K562 (cell line): ENCODE measurements around the gene VRK3. TPM values are rescaled to one million over a fixed set of nuclear protein-coding genes. Genes with fewer than 3 reads are reported as not detected.

Experiments
- BMI1 ChIP-seq: fragments of 150-350 bp; IDR thresholded peaks from 2 replicates; pipeline ENCODE4 v1.6.1; 2014; ENCODE audit warnings: low read length
- E4F1 ChIP-seq: fragments of 250-450 bp; sonication (Bioruptor Pico); IDR thresholded peaks from 2 replicates; pipeline ENCODE4 v1.5.0; 2021; ENCODE audit warnings: mild to moderate bottlenecking, borderline replicate concordance
- GMEB1 ChIP-seq: fragments of 250-450 bp; sonication (Bioruptor Pico); IDR thresholded peaks from 2 replicates; pipeline ENCODE4 v1.4.0; 2020; ENCODE audit warnings: mild to moderate bottlenecking
- HDAC3 ChIP-seq: fragments of 450-650 bp; IDR thresholded peaks from 2 replicates; pipeline ENCODE4 v1.6.1; 2018; ENCODE audit warnings: borderline replicate concordance, mild to moderate bottlenecking, moderate library complexity; ENCODE audit not compliant: partially characterized antibody
- HLTF ChIP-seq: fragments of 450-650 bp; IDR thresholded peaks from 2 replicates; pipeline ENCODE4 v1.6.1; 2016
- HOXB6 ChIP-seq: fragments of 250-450 bp; sonication (Bioruptor Pico); IDR thresholded peaks from 2 replicates; pipeline ENCODE4 v1.5.1; 2022; ENCODE audit warnings: mild to moderate bottlenecking, borderline replicate concordance
- MXD1 ChIP-seq: fragments of 250-450 bp; sonication (Bioruptor Pico); IDR thresholded peaks from 2 replicates; pipeline ENCODE4 v1.8.0; 2021; ENCODE audit warnings: borderline replicate concordance, mild to moderate bottlenecking, moderate library complexity; ENCODE audit not compliant: poor library complexity, severe bottlenecking
- NBN ChIP-seq: fragments of 450-650 bp; IDR thresholded peaks from 2 replicates; pipeline ENCODE4 v1.6.1; 2016; ENCODE audit warnings: low read depth, mild to moderate bottlenecking
- NRF1 ChIP-seq, 2 experiments: fragments of 450-650 bp; IDR thresholded peaks in 1 of 2; conservative IDR thresholded peaks in 1 of 2; 2 replicates each; pipeline ENCODE4 v1.6.1; 2014; ENCODE audit warnings: mild to moderate bottlenecking in 2 of 2
- PREB ChIP-seq: sonication (generic); formaldehyde crosslinking; IDR thresholded peaks from 2 replicates; pipeline ENCODE4 v1.8.1; 2023; ENCODE audit warnings: mild to moderate bottlenecking, missing genetic modification reagents
- SP1 ChIP-seq: sonication (generic); formaldehyde crosslinking; IDR thresholded peaks from 2 replicates; pipeline ENCODE4 v1.8.1; 2022; ENCODE audit warnings: mild to moderate bottlenecking, missing genetic modification reagents
- TOE1 ChIP-seq, 2 experiments: fragments of 450-650 bp in 1 of 2; sonication (generic) in 1 of 2; formaldehyde crosslinking in 1 of 2; IDR thresholded peaks; 2 replicates each; pipeline versions ENCODE4 v1.7.1 to v1.8.0; 2016 to 2022; ENCODE audit warnings: borderline replicate concordance in 2 of 2, mild to moderate bottlenecking in 2 of 2, antibody characterized with exemption in 1 of 2, inconsistent platforms in 1 of 2, low read depth in 1 of 2, missing genetic modification reagents in 1 of 2, moderate library complexity in 1 of 2
- ZBTB26 ChIP-seq: fragments of 450-650 bp; formaldehyde crosslinking; IDR thresholded peaks from 2 replicates; pipeline ENCODE4 v1.4.0; 2022; ENCODE audit warnings: missing genetic modification characterization
- ZC3H8 ChIP-seq: fragments of 450-650 bp; IDR thresholded peaks from 2 replicates; pipeline ENCODE4 v1.6.1; 2017
- ZFP91 ChIP-seq: sonication (generic); formaldehyde crosslinking; IDR thresholded peaks from 2 replicates; pipeline ENCODE4 v1.8.0; 2022; ENCODE audit warnings: mild to moderate bottlenecking, missing genetic modification reagents
- ZKSCAN8 ChIP-seq: fragments of 200-800 bp; sonication (Bioruptor generic); IDR thresholded peaks from 2 replicates; pipeline ENCODE4 v1.6.1; 2016; ENCODE audit warnings: missing genetic modification characterization, missing compliant biosample characterization
- ZNF239 ChIP-seq: fragments of 250-450 bp; sonication (Bioruptor Pico); IDR thresholded peaks from 2 replicates; pipeline ENCODE4 v1.4.0; 2020; ENCODE audit warnings: mild to moderate bottlenecking
- polyA plus RNA-seq, 8 experiments: library from polyadenylated mRNA; depleted of rRNA in 4 of 8; stranded (reverse) in 5 of 8; unstranded in 3 of 8; fragments of >200 nt; fragmentation: Nextera tagmentation in 2 of 8; fragmentation: Illumina TruSeq in 1 of 8; extraction: Ambion mirVana in 2 of 8; extraction: Trizol in 1 of 8; gene quantifications; 2 replicates each; pipeline versions ENCODE4 v1.2.1 to v1.2.3, GENCODE V29; 2011 to 2014; ENCODE audit warnings: inconsistent platforms in 1 of 8, missing spikeins in 1 of 8
- total RNA-seq, 7 experiments: library from RNA; depleted of rRNA in 6 of 7; stranded (reverse); fragments of >200 nt in 6 of 7; fragmentation: Illumina TruSeq in 2 of 7; extraction: Trizol in 2 of 7; gene quantifications; 2 replicates each; pipeline versions ENCODE4 v1.2.1 to v1.2.3, GENCODE V29; 2011 to 2021; ENCODE audit warnings: low replicate concordance in 1 of 7

VRK3 gene
- total and polyA plus RNA-seq, 9 of the 15 experiments (the other 6 are each of a cell fraction or from before 2014, with no cell fraction given), result 25.6 to 94.3 (median 42.9) TPM

GRCh38 chr19:49929121-49929610 is 96.0 kb downstream of the VRK3 start, which contains the start of the genes ATF5 and NUP62 (continued):
- TF ChIP-seq ZFP91, result 0 out of 2 replicates have a peak, but pooled peaks have one; percentile 55
- TF ChIP-seq HDAC3, result no peak
- TF ChIP-seq PREB (CRISPR knock-in tag), result 0 out of 2 replicates have a peak, but pooled peaks have one; percentile 4
- no peak for TF ChIP-seq ZKSCAN8 (CRISPR knock-in tag)
- 0 out of 2 replicates have a peak, but pooled peaks have one; percentile 53 for TF ChIP-seq E4F1 (CRISPR knock-in tag)
- peak; percentile 84 for TF ChIP-seq NBN
- peak; percentile 91 for TF ChIP-seq HLTF
- no peak for TF ChIP-seq MXD1 (CRISPR knock-in tag)
- peak; percentile 73 for TF ChIP-seq SP1
- TF ChIP-seq ZNF239, result no peak
- peak; percentile 58; the same call in 1 of the 2 replicates for TF ChIP-seq ZBTB26
- peak; percentile 98 for TF ChIP-seq NRF1 (conservative IDR thresholded peaks at IDR 0.05 in 1 of 2, IDR thresholded peaks at IDR 0.05 in 1 of 2)
- TF ChIP-seq HOXB6 (CRISPR knock-in tag), result no peak
- TF ChIP-seq TOE1 (IDR thresholded peaks at IDR 0.05; ENCODE audit: borderline replicate concordance), result peak; percentile 86
- TF ChIP-seq TOE1 (CRISPR knock-in tag; IDR thresholded peaks at IDR 0.05; ENCODE audit: borderline replicate concordance, low read depth), result peak; percentile 94
- no peak for TF ChIP-seq BMI1
- TF ChIP-seq ZC3H8, result no peak
- TF ChIP-seq GMEB1 (CRISPR knock-in tag), result no peak
